H1 (cell line): Measurements from ENCODE around the gene WRAP53. TPM values are rescaled to one million over a fixed set of nuclear protein-coding genes. Genes with fewer than 3 reads are reported as not detected.

Experiments used
- CTCF ChIA-PET: fragments of 300-600 bp; sonication (Branson Sonifier 250); formaldehyde crosslinking; loops from one replicate; lab custom pipeline; 2021; ENCODE audit not compliant: partially characterized antibody; lab: Charles Lee
- POLR2A ChIA-PET: fragments of 300-600 bp; sonication (Branson Sonifier 250); formaldehyde crosslinking; loops from one replicate; lab custom pipeline; 2021; ENCODE audit warnings: inconsistent platforms; ENCODE audit not compliant: partially characterized antibody; lab: Charles Lee
- DNase-seq, 2 experiments: peaks; one replicate each; pipeline versions ENCODE4 v3.0.0 to v3.0.0-alpha.2; 2010 to 2022; ENCODE audit warnings: low spot score in 2 of 2, low read depth in 1 of 2, mixed read lengths in 1 of 2
- FAIRE-seq: peaks from 2 replicates; lab custom pipeline; 2011; peaks lifted over from hg19 to GRCh38; lab: Jason Lieb, UNC
- H2AFZ ChIP-seq: 2 replicates; pipeline ENCODE4 v1.8.1; 2012; ENCODE audit warnings: low read length, inconsistent platforms
- H2AK5ac ChIP-seq: 2 replicates; pipeline ENCODE4 v1.6.1; 2013; ENCODE audit warnings: low read depth, low read length
- H2BK120ac ChIP-seq: replicated peaks from 2 replicates; pipeline ENCODE3; 2013; ENCODE audit warnings: low read depth, low read length, inconsistent platforms
- H2BK12ac ChIP-seq: 2 replicates; pipeline ENCODE4 v1.6.1; 2013; ENCODE audit warnings: low read depth, low read length
- H2BK15ac ChIP-seq: 2 replicates; pipeline ENCODE4 v1.6.1; 2013; ENCODE audit warnings: low read length
- H2BK20ac ChIP-seq: 2 replicates; pipeline ENCODE4 v1.6.1; 2013; ENCODE audit warnings: low read length
- H2BK5ac ChIP-seq: 2 replicates; pipeline ENCODE4 v1.6.1; 2013; ENCODE audit warnings: low read depth, low read length
- H3K14ac ChIP-seq: 2 replicates; pipeline ENCODE4 v1.6.1; 2013; ENCODE audit warnings: inconsistent platforms; ENCODE audit not compliant: insufficient read length
- H3K18ac ChIP-seq: 2 replicates; pipeline ENCODE4 v1.6.1; 2013; ENCODE audit warnings: low read length; ENCODE audit errors: extremely low read depth
- H3K23ac ChIP-seq: 2 replicates; pipeline ENCODE4 v1.6.1; 2013; ENCODE audit warnings: inconsistent platforms; ENCODE audit not compliant: insufficient read length
- H3K23me2 ChIP-seq: 2 replicates; pipeline ENCODE4 v1.6.1; 2013; ENCODE audit warnings: low read depth, low read length
- H3K27ac ChIP-seq: 2 replicates; pipeline ENCODE4 v1.6.1; 2011; ENCODE audit warnings: low read depth, low read length, inconsistent platforms
- H3K27me3 ChIP-seq, 4 experiments: replicated peaks in 1 of 4; 1 replicate in 1 of 4; 2 replicates in 3 of 4; pipeline versions ENCODE4 v1.6.1 to v1.8.1; 2011 to 2013; ENCODE audit warnings: low read length in 3 of 4, mild to moderate bottlenecking in 3 of 4, inconsistent platforms in 2 of 4, mixed read lengths in 2 of 4, moderate library complexity in 1 of 4; ENCODE audit not compliant: control insufficient read depth in 3 of 4, insufficient read depth in 3 of 4; ENCODE audit errors: extremely low read depth in 1 of 4
- H3K36me3 ChIP-seq, 4 experiments: 2 replicates each; pipeline versions ENCODE4 v1.6.1 to v1.8.1; 2011 to 2013; ENCODE audit warnings: mild to moderate bottlenecking in 4 of 4, low read length in 3 of 4, moderate library complexity in 2 of 4, control low read depth in 1 of 4, inconsistent platforms in 1 of 4; ENCODE audit not compliant: insufficient read depth in 4 of 4, control insufficient read depth in 2 of 4
- H3K4ac ChIP-seq: replicated peaks from 2 replicates; pipeline ENCODE3; 2013; ENCODE audit warnings: low read length, low read depth, mixed read lengths, inconsistent platforms; ENCODE audit not compliant: insufficient read length
- H3K4me1 ChIP-seq, 4 experiments: replicated peaks in 1 of 4; 1 replicate in 1 of 4; 2 replicates in 3 of 4; pipeline versions ENCODE4 v1.6.1 to v1.8.1; 2011 to 2013; ENCODE audit warnings: low read length in 3 of 4, inconsistent platforms in 2 of 4, mixed read lengths in 1 of 4; ENCODE audit not compliant: insufficient read depth in 4 of 4, control insufficient read depth in 3 of 4
- H3K4me2 ChIP-seq, 2 experiments: 2 replicates each; pipeline versions ENCODE4 v1.6.1 to v1.8.1; 2011 to 2013; ENCODE audit warnings: low read depth in 2 of 2, low read length in 2 of 2, control low read depth in 1 of 2, inconsistent platforms in 1 of 2, mild to moderate bottlenecking in 1 of 2; ENCODE audit not compliant: insufficient read depth in 1 of 2
- H3K4me3 ChIP-seq, 4 experiments: fragments of 200-600, 300-600 bp in 1 of 4; sonication (generic), shearing (Covaris generic), sonication (Bioruptor Twin) in 1 of 4; 2 replicates each; pipeline versions ENCODE4 v1.5.1 to v1.8.1; 2011 to 2016; ENCODE audit warnings: low read length in 4 of 4, low read depth in 3 of 4, control low read depth in 2 of 4, inconsistent platforms in 2 of 4, mild to moderate bottlenecking in 2 of 4, mixed read lengths in 1 of 4, moderate library complexity in 1 of 4; ENCODE audit not compliant: insufficient read depth in 2 of 4; ENCODE audit errors: extremely low read depth in 1 of 4
- H3K56ac ChIP-seq: replicated peaks from 2 replicates; pipeline ENCODE3; 2013; ENCODE audit warnings: low read depth, mild to moderate bottlenecking, mixed read lengths, low read length, inconsistent platforms; ENCODE audit not compliant: insufficient read length
- H3K79me1 ChIP-seq: 2 replicates; pipeline ENCODE4 v1.6.1; 2013; ENCODE audit warnings: low read depth, low read length, control low read depth
- H3K79me2 ChIP-seq, 2 experiments: 2 replicates each; pipeline versions ENCODE4 v1.6.1 to v1.8.1; 2012 to 2013; ENCODE audit warnings: low read length in 2 of 2, mild to moderate bottlenecking in 2 of 2, inconsistent platforms in 1 of 2; ENCODE audit not compliant: insufficient read depth in 2 of 2, control insufficient read depth in 1 of 2
- H3K9ac ChIP-seq, 4 experiments: replicated peaks in 1 of 4; 1 replicate in 1 of 4; 2 replicates in 3 of 4; pipeline versions ENCODE4 v1.6.1 to v1.8.1; 2011 to 2013; ENCODE audit warnings: low read depth in 3 of 4, low read length in 3 of 4, control low read depth in 2 of 4, mild to moderate bottlenecking in 2 of 4, moderate library complexity in 2 of 4, inconsistent platforms in 1 of 4; ENCODE audit errors: extremely low read depth in 1 of 4
- H3K9me3 ChIP-seq, 2 experiments: 2 replicates each; pipeline versions ENCODE4 v1.6.1 to v1.8.1; 2012 to 2013; ENCODE audit warnings: mild to moderate bottlenecking in 2 of 2, moderate library complexity in 2 of 2, control low read depth in 1 of 2, inconsistent platforms in 1 of 2, low read depth in 1 of 2, low read length in 1 of 2, mixed read lengths in 1 of 2; ENCODE audit not compliant: insufficient read depth in 2 of 2
- H4K20me1 ChIP-seq, 2 experiments: replicated peaks in 1 of 2; 2 replicates each; pipeline versions ENCODE3 to v1.8.1; 2011 to 2013; ENCODE audit warnings: inconsistent platforms in 2 of 2, low read length in 2 of 2, mild to moderate bottlenecking in 1 of 2; ENCODE audit not compliant: insufficient read depth in 2 of 2, control insufficient read depth in 1 of 2
- H4K5ac ChIP-seq: 2 replicates; pipeline ENCODE4 v1.6.1; 2013; ENCODE audit warnings: low read length, low read depth, mixed read lengths, inconsistent platforms; ENCODE audit not compliant: insufficient read length
- H4K8ac ChIP-seq: 2 replicates; pipeline ENCODE4 v1.8.0; 2013; ENCODE audit warnings: mild to moderate bottlenecking, moderate library complexity, low read length, inconsistent platforms; ENCODE audit not compliant: insufficient read depth; ENCODE audit errors: extremely low read depth
- H4K91ac ChIP-seq: replicated peaks from 2 replicates; pipeline ENCODE3; 2013; ENCODE audit warnings: low read length, mixed read lengths, inconsistent platforms; ENCODE audit not compliant: insufficient read length
- CTBP2 ChIP-seq: IDR thresholded peaks from 2 replicates; pipeline ENCODE4 v1.7.0; 2011; ENCODE audit warnings: borderline replicate concordance, mild to moderate bottlenecking, moderate library complexity, mixed read lengths, low read length; ENCODE audit not compliant: insufficient read depth, insufficient read length
- EGR1 ChIP-seq: IDR thresholded peaks from 2 replicates; pipeline ENCODE4 v1.6.1; 2011; ENCODE audit warnings: low read depth, low read length, borderline replicate concordance
- EP300 ChIP-seq, 2 experiments: IDR thresholded peaks; 1 replicate in 1 of 2; 2 replicates in 1 of 2; pipeline ENCODE4 v1.6.1; 2011 to 2012; ENCODE audit warnings: low read depth in 2 of 2, low read length in 2 of 2, mild to moderate bottlenecking in 2 of 2, borderline replicate concordance in 1 of 2, inconsistent platforms in 1 of 2, moderate library complexity in 1 of 2
- NRF1 ChIP-seq: IDR thresholded peaks from 2 replicates; pipeline ENCODE4 v1.6.1; 2011; ENCODE audit warnings: mild to moderate bottlenecking, low read depth, low read length, improper control_type of control experiment
- POLR2AphosphoS5 ChIP-seq: IDR thresholded peaks from 2 replicates; pipeline ENCODE4 v1.6.1; 2011; ENCODE audit warnings: low read depth, low read length
- RFX5 ChIP-seq: IDR thresholded peaks from 2 replicates; pipeline ENCODE4 v1.6.1; 2011; ENCODE audit warnings: low read depth, low read length, improper control_type of control experiment, borderline replicate concordance
- RXRA ChIP-seq: IDR thresholded peaks from 2 replicates; pipeline ENCODE4 v1.6.1; 2011; ENCODE audit warnings: low read depth, mild to moderate bottlenecking, low read length, moderate library complexity; ENCODE audit not compliant: insufficient read depth
- TEAD4 ChIP-seq: IDR thresholded peaks from 2 replicates; pipeline ENCODE4 v1.6.1; 2012; ENCODE audit warnings: low read depth, low read length, inconsistent platforms, mixed read lengths
- YY1 ChIP-seq: IDR thresholded peaks from 2 replicates; pipeline ENCODE4 v1.6.1; 2011; ENCODE audit warnings: low read depth, mild to moderate bottlenecking, low read length
- WGBS, 2 experiments: shearing (Covaris generic) in 1 of 2; methylation state at CpG; one replicate each; pipeline versions ENCODE4 v1.1.6 to v1.1.7; 2013 to 2015; ENCODE audit warnings: low lambda C conversion rate in 2 of 2, mixed read lengths in 2 of 2, inconsistent platforms in 1 of 2, low coverage in 1 of 2, missing lambda C conversion rate in 1 of 2; ENCODE audit not compliant: insufficient replicate concordance in 2 of 2, insufficient coverage in 1 of 2, insufficient read length in 1 of 2; ENCODE audit errors: extremely low coverage in 1 of 2, missing lambda C conversion rate in 1 of 2; 5-methylcytosine and 5-hydroxymethylcytosine counted together
- polyA plus RNA-seq, 7 experiments: library from polyadenylated mRNA; depleted of rRNA in 3 of 7; stranded (reverse) in 5 of 7; unstranded in 2 of 7; fragments of >200 nt in 5 of 7; fragments of 200-250 nt in 2 of 7; gene quantifications; 1 replicate in 5 of 7; 2 replicates in 1 of 7; 4 replicates in 1 of 7; pipeline versions ENCODE4 v1.2.1 to v1.2.3, GENCODE V29; 2011 to 2013; ENCODE audit warnings: missing spikeins in 2 of 7, mixed read lengths in 2 of 7
- total RNA-seq: library from RNA; stranded (reverse); fragmentation: NEBNext Ultra II Directional; extraction: Animal tissue kit (Norgen Biotek cat#: 25700); gene quantifications from 2 replicates; pipeline ENCODE4 v1.2.1, GENCODE V29; 2021
- TF ChIP-seq, protein P1 (sequence below): IDR thresholded peaks from 2 replicates; pipeline ENCODE4 v1.6.1; 2011; ENCODE audit warnings: low read depth, mild to moderate bottlenecking, low read length; ENCODE audit not compliant: insufficient read depth
- TF ChIP-seq, protein P2 (sequence below): IDR thresholded peaks from 2 replicates; pipeline ENCODE4 v1.6.1; 2011; ENCODE audit warnings: low read length, improper control_type of control experiment

Gene WRAP53
- total and polyA plus RNA-seq, 2 of the 8 experiments (the other 6 are each of a cell fraction or from before 2014, with no cell fraction given) = 29.2 to 30.1 TPM

DNA sequence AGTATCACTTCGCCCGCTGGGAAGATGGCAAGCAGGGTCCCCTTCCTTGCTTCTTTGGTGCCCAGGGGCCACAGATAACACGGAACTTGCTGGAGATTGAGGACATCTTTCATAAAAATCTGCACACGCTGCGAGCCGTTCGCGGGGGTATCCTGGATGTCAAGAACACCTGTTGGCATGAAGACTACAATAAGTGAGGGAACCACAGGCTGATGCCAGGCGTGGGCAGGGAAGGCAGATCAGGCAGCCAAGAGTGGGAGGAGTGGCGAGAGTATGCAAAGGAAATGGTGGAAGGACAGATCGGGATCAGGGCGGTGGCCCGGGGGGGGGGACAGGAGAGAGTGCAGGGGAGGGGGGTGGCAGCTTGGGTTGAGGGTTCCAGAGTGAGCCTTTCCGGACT is 51.5 kb downstream of the WRAP53 start:
- no peak for FAIRE-seq
- H2BK15ac ChIP-seq = no peak overlapping the region
- CTCF ChIA-PET = interaction anchor here (1.0 kb wide), 1 partner anchor 302 kb away, joined by 3 read pairs; no protein-coding TSS in a partner anchor
- no peak overlapping the region for H2AFZ ChIP-seq
- no peak overlapping the region for H3K4me2 ChIP-seq
- H3K18ac ChIP-seq = no peak overlapping the region
- peaks cover 0 to 3% (median under 1%) of the 10 kb centered on the region in 4 experiments; a peak in 3 of 7 replicates for H3K27me3 ChIP-seq
- H3K14ac ChIP-seq = no peak overlapping the region
- 87% methylated on average over 13 of the region's 14 CpGs; no CpG with 5 or more reads in 1 of the 2 experiments for WGBS, 2 experiments
- H4K91ac ChIP-seq = no peak overlapping the region
- no peak for DNase-seq
- no peaks in the 10 kb centered on the region for H3K36me3 ChIP-seq
- POLR2A ChIA-PET = no interaction called here
- no peak overlapping the region for H3K27ac ChIP-seq
- H3K4me1 ChIP-seq = no peaks in the 10 kb centered on the region
- H3K23me2 ChIP-seq = no peaks in the 10 kb centered on the region; the same call in 1 of the 2 replicates
- H3K4ac ChIP-seq = no peak overlapping the region
- H3K56ac ChIP-seq = no peak overlapping the region
- no peaks in the 10 kb centered on the region for H3K9me3 ChIP-seq
- H2AK5ac ChIP-seq = no peak overlapping the region
- H2BK12ac ChIP-seq = no peak overlapping the region
- H2BK5ac ChIP-seq = no peak overlapping the region
- H2BK20ac ChIP-seq = no peak overlapping the region
- no peak overlapping the region for H3K9ac ChIP-seq
- no peak overlapping the region for H4K5ac ChIP-seq
- no peak overlapping the region for H2BK120ac ChIP-seq
- H4K8ac ChIP-seq = no peak overlapping the region
- H3K79me1 ChIP-seq = no peaks in the 10 kb centered on the region
- H3K79me2 ChIP-seq = no peaks in the 10 kb centered on the region
- no peaks in the 10 kb centered on the region for H4K20me1 ChIP-seq
- no peak overlapping the region for H3K23ac ChIP-seq
- no peak overlapping the region for H3K4me3 ChIP-seq
- TF ChIP-seq, protein P1, sequence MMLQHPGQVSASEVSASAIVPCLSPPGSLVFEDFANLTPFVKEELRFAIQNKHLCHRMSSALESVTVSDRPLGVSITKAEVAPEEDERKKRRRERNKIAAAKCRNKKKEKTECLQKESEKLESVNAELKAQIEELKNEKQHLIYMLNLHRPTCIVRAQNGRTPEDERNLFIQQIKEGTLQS = no peak
- no peak for TF ChIP-seq POLR2AphosphoS5
- TF ChIP-seq TEAD4 = no peak
- TF ChIP-seq, protein P2, sequence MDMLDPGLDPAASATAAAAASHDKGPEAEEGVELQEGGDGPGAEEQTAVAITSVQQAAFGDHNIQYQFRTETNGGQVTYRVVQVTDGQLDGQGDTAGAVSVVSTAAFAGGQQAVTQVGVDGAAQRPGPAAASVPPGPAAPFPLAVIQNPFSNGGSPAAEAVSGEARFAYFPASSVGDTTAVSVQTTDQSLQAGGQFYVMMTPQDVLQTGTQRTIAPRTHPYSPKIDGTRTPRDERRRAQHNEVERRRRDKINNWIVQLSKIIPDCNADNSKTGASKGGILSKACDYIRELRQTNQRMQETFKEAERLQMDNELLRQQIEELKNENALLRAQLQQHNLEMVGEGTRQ = no peak
- TF ChIP-seq RFX5 = no peak
- TF ChIP-seq CTBP2 = no peak
- TF ChIP-seq YY1 = no peak
- no peak for TF ChIP-seq NRF1
- TF ChIP-seq RXRA = no peak
- TF ChIP-seq EGR1 = no peak
- TF ChIP-seq EP300 (IDR thresholded peaks at IDR 0.05; ENCODE audit: borderline replicate concordance in 1 of 2, low read depth in 2 of 2, low read length in 2 of 2) = no peak
